Lung (tissue), 16 donors: Measurements from ENCODE around the gene THOC1. TPM values are rescaled to one million over a fixed set of nuclear protein-coding genes. Genes with fewer than 3 reads are reported as not detected.

ENCODE experiments used
- ATAC-seq: fragments of 200-7000 bp; cut with Tn5 transposase; one replicate; pipeline ENCODE4 v1.9.1; 2020; ENCODE audit warnings: moderate number of reproducible peaks; ENCODE audit not compliant: insufficient read depth, low FRiP score
- DNase-seq, 3 donors: peaks; one replicate each; pipeline ENCODE4 v3.0.0-alpha.2; 2013 to 2017
- H3K27ac ChIP-seq, 2 donors: one replicate each; pipeline ENCODE4 v1.5.1; 2013; ENCODE audit warnings: mild to moderate bottlenecking in 2 of 2, moderate library complexity in 2 of 2, control low read depth in 1 of 2, inconsistent platforms in 1 of 2, low read depth in 1 of 2, low read length in 1 of 2
- H3K27me3 ChIP-seq, 3 donors: one replicate each; pipeline ENCODE4 v1.5.1; 2013; ENCODE audit warnings: low read length in 2 of 3; ENCODE audit not compliant: control insufficient read depth in 3 of 3, insufficient read depth in 3 of 3
- H3K36me3 ChIP-seq, 4 donors: one replicate each; pipeline ENCODE4 v1.5.1; 2013; ENCODE audit warnings: low read length in 4 of 4, mild to moderate bottlenecking in 1 of 4, moderate library complexity in 1 of 4; ENCODE audit not compliant: control insufficient read depth in 4 of 4, insufficient read depth in 4 of 4
- H3K4me1 ChIP-seq, 5 donors: one replicate each; pipeline ENCODE4 v1.5.1; 2013; ENCODE audit warnings: low read length in 5 of 5, mild to moderate bottlenecking in 2 of 5, moderate library complexity in 1 of 5; ENCODE audit not compliant: control insufficient read depth in 5 of 5, insufficient read depth in 5 of 5
- H3K4me3 ChIP-seq: one replicate; pipeline ENCODE4 v1.5.1; 2013; ENCODE audit warnings: mild to moderate bottlenecking, control low read depth, moderate library complexity
- H3K9ac ChIP-seq, 2 donors: one replicate each; pipeline ENCODE4 v1.5.1; 2013; ENCODE audit warnings: low read length in 2 of 2, control low read depth in 1 of 2; ENCODE audit not compliant: insufficient read depth in 1 of 2
- H3K9me3 ChIP-seq, 4 donors: one replicate each; pipeline ENCODE4 v1.5.1; 2013; ENCODE audit warnings: low read length in 3 of 4, mild to moderate bottlenecking in 1 of 4, moderate library complexity in 1 of 4; ENCODE audit not compliant: control insufficient read depth in 4 of 4, insufficient read depth in 3 of 4
- WGBS, 2 donors: extraction: QIAGEN DNeasy Blood & Tissue Kit; methylation state at CpG; one replicate each; pipeline ENCODE4 v1.1.7; 2013; 5-methylcytosine and 5-hydroxymethylcytosine counted together
- long read RNA-seq, 5 donors: transcript quantifications; one replicate each; lab custom pipeline, GENCODE V29; 2026
- polyA plus RNA-seq, 2 donors: library from polyadenylated mRNA; stranded (reverse); fragments of 200-250 nt; gene quantifications; one replicate each; pipeline ENCODE4 v1.2.1, GENCODE V29; 2013
- total RNA-seq, 2 donors: library from RNA; depleted of rRNA in 1 of 2; stranded (reverse); fragments of >200 nt in 1 of 2; gene quantifications; one replicate each; pipeline ENCODE4 v1.2.1, GENCODE V29; 2014 to 2021
- TF ChIP-seq, protein P1 (sequence below): IDR thresholded peaks from 2 replicates; pipeline ENCODE4 v1.5.1; 2012; ENCODE audit warnings: mild to moderate bottlenecking; ENCODE audit errors: control extremely low read depth, extremely low read depth
- donor health status: control.
- donor health status: control.
- donor health status: Bipolar disorder and iron deficiency.
- donor health status: healthy.
- donor health status: DM: yes; HTN: yes; CAD: no.

THOC1 gene, protein sequence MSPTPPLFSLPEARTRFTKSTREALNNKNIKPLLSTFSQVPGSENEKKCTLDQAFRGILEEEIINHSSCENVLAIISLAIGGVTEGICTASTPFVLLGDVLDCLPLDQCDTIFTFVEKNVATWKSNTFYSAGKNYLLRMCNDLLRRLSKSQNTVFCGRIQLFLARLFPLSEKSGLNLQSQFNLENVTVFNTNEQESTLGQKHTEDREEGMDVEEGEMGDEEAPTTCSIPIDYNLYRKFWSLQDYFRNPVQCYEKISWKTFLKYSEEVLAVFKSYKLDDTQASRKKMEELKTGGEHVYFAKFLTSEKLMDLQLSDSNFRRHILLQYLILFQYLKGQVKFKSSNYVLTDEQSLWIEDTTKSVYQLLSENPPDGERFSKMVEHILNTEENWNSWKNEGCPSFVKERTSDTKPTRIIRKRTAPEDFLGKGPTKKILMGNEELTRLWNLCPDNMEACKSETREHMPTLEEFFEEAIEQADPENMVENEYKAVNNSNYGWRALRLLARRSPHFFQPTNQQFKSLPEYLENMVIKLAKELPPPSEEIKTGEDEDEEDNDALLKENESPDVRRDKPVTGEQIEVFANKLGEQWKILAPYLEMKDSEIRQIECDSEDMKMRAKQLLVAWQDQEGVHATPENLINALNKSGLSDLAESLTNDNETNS
- total RNA-seq = 100 to 1,000 TPM in 1 of 2 donors, 10 to 100 TPM in 1; 22.8 to 109 TPM
- polyA plus RNA-seq = 10 to 100 TPM; 12.1 to 40.4 TPM
- long read RNA-seq, donor 1, partial matches to known transcripts = 0 of 10 reads
- long read RNA-seq, donor 1, other reads (novel, unspliced or antisense) = 0 of 10 reads
- long read RNA-seq, donor 2, partial matches to known transcripts = 0 of 8 reads
- long read RNA-seq, donor 2, other reads (novel, unspliced or antisense) = 0 of 8 reads
- long read RNA-seq, donor 3, partial matches to known transcripts = 30 of 38 reads
- long read RNA-seq, donor 3, other reads (novel, unspliced or antisense) = 0 of 38 reads
- long read RNA-seq, donor 4, partial matches to known transcripts = 0 of 5 reads
- long read RNA-seq, donor 4, other reads (novel, unspliced or antisense) = 0 of 5 reads
- long read RNA-seq, donor 5, transcript THOC1-210 (3 exons, 552 nt) = major isoform, 6 of 13 reads
- long read RNA-seq, donor 5, partial matches to known transcripts = 0 of 13 reads
- long read RNA-seq, donor 5, other reads (novel, unspliced or antisense) = 0 of 13 reads

DNA sequence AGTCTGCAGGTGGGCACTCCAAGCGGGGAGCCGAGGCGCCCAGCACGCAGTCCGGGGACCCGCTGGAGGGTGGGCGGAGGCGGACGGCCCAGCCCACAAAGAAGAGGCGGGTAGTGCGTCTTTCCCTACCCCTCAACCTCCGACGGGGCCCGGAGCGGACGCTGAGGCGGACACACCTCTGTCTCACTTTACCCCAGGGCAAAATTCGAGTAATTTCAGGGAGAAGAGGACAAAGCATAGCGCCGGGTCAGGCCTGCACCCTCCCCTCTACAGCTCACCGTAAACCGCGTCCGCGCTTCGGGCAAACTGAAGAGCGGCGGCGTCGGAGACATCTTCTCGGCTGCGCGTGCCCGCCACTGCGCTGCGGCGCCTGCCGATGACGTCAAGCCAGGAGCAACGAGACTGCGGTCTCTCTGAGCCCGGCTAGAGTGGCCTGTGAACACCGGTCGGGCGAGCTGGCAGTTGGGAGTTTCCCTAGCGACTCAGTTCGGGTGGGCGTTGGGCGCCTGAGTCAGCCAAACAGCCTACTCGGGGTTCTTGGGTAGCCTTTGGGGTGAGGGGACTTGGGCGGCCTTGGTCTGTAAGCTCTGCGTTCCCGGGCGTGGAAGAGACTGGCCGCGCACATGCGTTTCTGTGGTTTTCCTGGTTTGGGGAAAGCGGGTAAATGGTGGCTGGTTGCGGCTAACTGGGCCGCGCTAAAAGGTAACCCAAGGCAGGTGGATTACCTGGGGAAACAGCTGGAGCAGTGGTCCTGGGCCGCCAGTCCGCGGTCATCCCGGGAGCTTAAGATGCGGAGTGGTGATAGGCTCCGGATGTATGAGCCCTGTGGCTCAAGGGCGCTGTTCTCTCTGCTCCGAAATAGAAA, at the start of gene THOC1:
THOC1 (minus strand) TSS at position 360 of the 865 bp plus-strand sequence; CDS start at position 332, 28 bp downstream.
- peak; percentile 95 to 96 (median 95) for DNase-seq
- Histone ChIP-seq H3K27me3 (no peaks in the 10 kb centered on the region), H3K4me3 (peak within 1 kb of the TSS; percentile 77), H3K9ac (peak within 1 kb of the TSS; percentile 85 to 98), H3K4me1 (peaks cover 0 to 15% (median 4%) of the 10 kb centered on the region in 5 donors), H3K9me3 (no peaks in the 10 kb centered on the region), H3K36me3 (peaks cover 0 to 16% (median 13%) of the 10 kb centered on the region in 4 donors), H3K27ac (peak within 1 kb of the TSS; percentile 88 to 91)
- peak; percentile 96 for ATAC-seq
- WGBS, 2 donors = 0% methylated on average over 68 to 69 of the region's 69 CpGs
- TF ChIP-seq, protein P1, sequence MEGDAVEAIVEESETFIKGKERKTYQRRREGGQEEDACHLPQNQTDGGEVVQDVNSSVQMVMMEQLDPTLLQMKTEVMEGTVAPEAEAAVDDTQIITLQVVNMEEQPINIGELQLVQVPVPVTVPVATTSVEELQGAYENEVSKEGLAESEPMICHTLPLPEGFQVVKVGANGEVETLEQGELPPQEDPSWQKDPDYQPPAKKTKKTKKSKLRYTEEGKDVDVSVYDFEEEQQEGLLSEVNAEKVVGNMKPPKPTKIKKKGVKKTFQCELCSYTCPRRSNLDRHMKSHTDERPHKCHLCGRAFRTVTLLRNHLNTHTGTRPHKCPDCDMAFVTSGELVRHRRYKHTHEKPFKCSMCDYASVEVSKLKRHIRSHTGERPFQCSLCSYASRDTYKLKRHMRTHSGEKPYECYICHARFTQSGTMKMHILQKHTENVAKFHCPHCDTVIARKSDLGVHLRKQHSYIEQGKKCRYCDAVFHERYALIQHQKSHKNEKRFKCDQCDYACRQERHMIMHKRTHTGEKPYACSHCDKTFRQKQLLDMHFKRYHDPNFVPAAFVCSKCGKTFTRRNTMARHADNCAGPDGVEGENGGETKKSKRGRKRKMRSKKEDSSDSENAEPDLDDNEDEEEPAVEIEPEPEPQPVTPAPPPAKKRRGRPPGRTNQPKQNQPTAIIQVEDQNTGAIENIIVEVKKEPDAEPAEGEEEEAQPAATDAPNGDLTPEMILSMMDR = no peak

DNA sequence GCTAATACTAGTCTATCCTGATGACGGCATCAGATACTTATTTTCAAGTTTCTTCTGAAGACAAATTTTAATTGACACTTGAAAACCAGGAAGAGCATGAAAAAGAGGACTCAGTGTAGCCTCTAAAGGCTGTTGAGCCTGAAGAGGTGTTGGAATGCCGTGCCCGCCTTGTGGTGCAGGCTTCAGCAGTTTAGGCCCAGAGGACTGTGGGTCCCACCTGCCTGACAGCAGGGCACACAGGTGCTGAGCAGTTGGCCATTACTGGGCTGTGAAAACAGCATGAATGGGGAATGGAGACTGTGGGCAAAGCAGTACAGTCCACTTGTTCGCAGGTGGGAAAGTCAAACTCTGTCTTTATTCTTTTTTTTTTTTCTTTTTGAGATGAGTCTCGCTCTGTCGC, 49.8 kb upstream of the THOC1 start:
- no peak for DNase-seq
- TF ChIP-seq, protein P1 = no peak
- H3K4me1 ChIP-seq = no peaks in the 10 kb centered on the region
- peak; percentile 36 for ATAC-seq
- no peak overlapping the region for H3K9ac ChIP-seq
- no peaks in the 10 kb centered on the region for H3K27me3 ChIP-seq
- no peak overlapping the region for H3K27ac ChIP-seq
- no peaks in the 10 kb centered on the region for H3K9me3 ChIP-seq
- H3K36me3 ChIP-seq = peaks cover 0 to 18% (median 7%) of the 10 kb centered on the region in 4 donors
- WGBS, 2 donors = 87 to 98% methylated on average over 4 to 6 of the region's 6 CpGs
- H3K4me3 ChIP-seq = no peak overlapping the region

DNA sequence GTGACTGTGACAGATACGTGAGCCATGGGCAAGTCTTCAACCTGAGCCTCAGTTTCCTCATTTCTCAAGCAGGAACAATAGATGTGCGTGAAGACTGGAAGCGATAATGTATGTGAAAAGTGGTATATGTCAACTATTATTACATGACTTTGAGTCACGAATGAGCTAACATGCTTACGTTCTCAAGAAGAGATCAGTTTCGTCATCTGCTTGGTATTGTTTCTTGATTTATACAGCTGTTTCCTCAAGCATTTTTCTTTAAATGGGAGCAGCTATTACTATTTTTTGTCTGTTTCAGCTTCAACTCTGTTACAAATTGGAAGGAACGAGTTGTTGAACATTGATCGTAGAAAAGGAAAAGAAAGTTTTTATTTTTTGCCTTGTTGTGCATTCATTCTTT, 48.5 kb upstream of the THOC1 start:
- TF ChIP-seq, protein P1 = no peak
- Histone ChIP-seq H3K27me3 (no peaks in the 10 kb centered on the region), H3K27ac (no peak overlapping the region), H3K4me1 (peaks cover 0 to 2% (median 0%) of the 10 kb centered on the region in 5 donors), H3K9ac (no peak overlapping the region), H3K4me3 (no peak overlapping the region), H3K9me3 (no peaks in the 10 kb centered on the region), H3K36me3 (peaks cover 0 to 11% (median 4%) of the 10 kb centered on the region in 4 donors)
- no peak for ATAC-seq
- WGBS, 2 donors = 69 to 71% methylated on average over 8 of the region's 8 CpGs
- peak in 1 of 3 donors; percentile 52 for DNase-seq
